B cell (primary cell): ENCODE measurements around the gene GPR62. TPM values are rescaled to one million over a fixed set of nuclear protein-coding genes. Genes with fewer than 3 reads are reported as not detected.

Experiments
- ATAC-seq: fragments of 200-7000 bp; cut with Tn5 transposase; one replicate; pipeline ENCODE4 v1.10.0; 2021; ENCODE audit warnings: low read depth, mild to moderate bottlenecking, moderate number of reproducible peaks, moderate library complexity
- CTCF ChIA-PET: fragments of 350-600 bp; sonication (Branson Sonifier 250); formaldehyde crosslinking; loops from one replicate; lab custom pipeline; 2021; ENCODE audit warnings: antibody characterized with exemption, inconsistent platforms; lab: Charles Lee
- POLR2A ChIA-PET: fragments of 350-600 bp; sonication (Branson Sonifier 250); formaldehyde crosslinking; loops from one replicate; lab custom pipeline; 2021; ENCODE audit warnings: antibody characterized with exemption; lab: Charles Lee
- DNase-seq: peaks from one replicate; pipeline ENCODE4 v3.0.0; 2013
- H2AFZ ChIP-seq: 2 replicates; pipeline ENCODE4 v1.6.1; 2012; ENCODE audit warnings: mild to moderate bottlenecking, low read depth, low read length; ENCODE audit not compliant: insufficient read depth, poor library complexity, severe bottlenecking
- H3K27ac ChIP-seq, 2 donors: 1 replicate in 1 of 2; 2 replicates in 1 of 2; pipeline ENCODE4 v1.5.1; 2012 to 2013; ENCODE audit warnings: low read length in 2 of 2, mild to moderate bottlenecking in 2 of 2, moderate library complexity in 1 of 2
- H3K27me3 ChIP-seq, 4 experiments: fragments of 200-600 bp in 1 of 4; sonication (generic) in 1 of 4; replicated peaks in 1 of 4; 1 replicate in 2 of 4; 2 replicates in 2 of 4; pipeline versions ENCODE4 v1.6.1 to v1.7.0; 2013 to 2016; ENCODE audit warnings: low read length in 3 of 4, mild to moderate bottlenecking in 2 of 4, mixed read lengths in 1 of 4, moderate library complexity in 1 of 4; ENCODE audit not compliant: insufficient read depth in 4 of 4, control insufficient read depth in 3 of 4; ENCODE audit errors: control extremely low read depth in 1 of 4
- H3K36me3 ChIP-seq, 2 experiments: replicated peaks in 1 of 2; 1 replicate in 1 of 2; 2 replicates in 1 of 2; pipeline versions ENCODE4 v1.6.1 to v1.7.1; 2013; ENCODE audit warnings: low read length in 1 of 2; ENCODE audit not compliant: insufficient read depth in 2 of 2, control insufficient read depth in 1 of 2; ENCODE audit errors: control extremely low read depth in 1 of 2, extremely low read depth in 1 of 2
- H3K4me1 ChIP-seq, 2 donors: fragments of 200-600 bp in 1 of 2; sonication (generic) in 1 of 2; 1 replicate in 1 of 2; 2 replicates in 1 of 2; pipeline versions ENCODE4 v1.5.1 to v1.6.1; 2013 to 2017; ENCODE audit warnings: low read length in 2 of 2; ENCODE audit not compliant: control insufficient read depth in 2 of 2, insufficient read depth in 2 of 2
- H3K4me2 ChIP-seq: replicated peaks from 2 replicates; pipeline ENCODE3; 2012; ENCODE audit warnings: mild to moderate bottlenecking, low read depth, low read length; ENCODE audit not compliant: poor library complexity, severe bottlenecking
- H3K4me3 ChIP-seq, 5 experiments: fragments of 200-600 bp in 1 of 5; sonication (generic) in 1 of 5; 1 replicate in 3 of 5; 2 replicates in 2 of 5; pipeline versions ENCODE4 v1.5.1 to v1.7.0; 2011 to 2016; ENCODE audit warnings: low read length in 4 of 5, mild to moderate bottlenecking in 4 of 5, low read depth in 2 of 5, control low read depth in 1 of 5, moderate library complexity in 1 of 5; ENCODE audit not compliant: insufficient read depth in 1 of 5; ENCODE audit errors: control extremely low read depth in 1 of 5, extremely low read depth in 1 of 5
- H3K79me2 ChIP-seq: fragments of 200-600 bp; sonication (generic); one replicate; pipeline ENCODE4 v1.6.0; 2016; ENCODE audit warnings: low read length; ENCODE audit not compliant: control insufficient read depth, insufficient read depth
- H3K9ac ChIP-seq: fragments of 200-600 bp; sonication (generic); 2 replicates; pipeline ENCODE4 v1.6.1; 2017; ENCODE audit warnings: mild to moderate bottlenecking, low read length, moderate library complexity
- H3K9me3 ChIP-seq, 3 donors: one replicate each; pipeline versions ENCODE4 v1.6.1 to v1.7.1; 2013; ENCODE audit warnings: low read length in 2 of 3; ENCODE audit not compliant: control insufficient read depth in 2 of 3, insufficient read depth in 1 of 3; ENCODE audit errors: control extremely low read depth in 1 of 3
- H4K20me1 ChIP-seq: 2 replicates; pipeline ENCODE4 v1.6.0; 2012; ENCODE audit warnings: mild to moderate bottlenecking, low read length; ENCODE audit not compliant: insufficient read depth, control insufficient read depth, poor library complexity, severe bottlenecking
- H3K27ac Mint-ChIP-seq: one replicate; pipeline ENCODE4 v1.8.0; 2021; ENCODE audit warnings: mixed read lengths
- H3K27me3 Mint-ChIP-seq: one replicate; pipeline ENCODE4 v1.8.0; 2021; ENCODE audit warnings: mixed read lengths
- H3K4me1 Mint-ChIP-seq: one replicate; pipeline ENCODE4 v1.8.0; 2021; ENCODE audit warnings: mixed read lengths
- H3K4me3 Mint-ChIP-seq: one replicate; pipeline ENCODE4 v1.8.0; 2021; ENCODE audit warnings: mixed read lengths
- H3K9me3 Mint-ChIP-seq: one replicate; pipeline ENCODE4 v1.8.0; 2022; ENCODE audit warnings: mixed read lengths; ENCODE audit not compliant: insufficient read depth
- EZH2 ChIP-seq: IDR thresholded peaks from 2 replicates; pipeline ENCODE4 v1.6.1; 2012; ENCODE audit warnings: borderline replicate concordance, low read depth, mild to moderate bottlenecking, moderate library complexity, low read length; ENCODE audit not compliant: insufficient read depth, poor library complexity, severe bottlenecking
- WGBS: methylation state at CpG from one replicate; pipeline ENCODE4 v1.1.5; 2013; ENCODE audit warnings: missing lambda C conversion rate; ENCODE audit not compliant: insufficient coverage; 5-methylcytosine and 5-hydroxymethylcytosine counted together
- intact Hi-C: fragments of 100-400 bp; cut with micrococcal nuclease; formaldehyde crosslinking; loops from one replicate; pipeline ENCODE4 v1.10.0; 2022
- polyA plus RNA-seq: library from polyadenylated mRNA; depleted of rRNA; stranded (reverse); fragments of >200 nt; gene quantifications from 2 replicates; pipeline ENCODE4 v1.2.3, GENCODE V29; 2012
- total RNA-seq, 2 donors: library from RNA; stranded (reverse); fragments of 120-200 nt in 1 of 2; gene quantifications; 1 replicate in 1 of 2; 2 replicates in 1 of 2; pipeline versions ENCODE4 v1.2.3 to v1.2.4, GENCODE V29; 2013 to 2022
- TF ChIP-seq, protein P1 (sequence below): fragments of 200-600 bp; IDR thresholded peaks from one replicate; pipeline ENCODE4 v1.8.0; 2022; ENCODE audit warnings: antibody characterized with exemption, mild to moderate bottlenecking

GPR62 gene
- total and polyA plus RNA-seq, 2 donors (not counting 1 experiment from before 2014, with no cell fraction given): not detected

DNA sequence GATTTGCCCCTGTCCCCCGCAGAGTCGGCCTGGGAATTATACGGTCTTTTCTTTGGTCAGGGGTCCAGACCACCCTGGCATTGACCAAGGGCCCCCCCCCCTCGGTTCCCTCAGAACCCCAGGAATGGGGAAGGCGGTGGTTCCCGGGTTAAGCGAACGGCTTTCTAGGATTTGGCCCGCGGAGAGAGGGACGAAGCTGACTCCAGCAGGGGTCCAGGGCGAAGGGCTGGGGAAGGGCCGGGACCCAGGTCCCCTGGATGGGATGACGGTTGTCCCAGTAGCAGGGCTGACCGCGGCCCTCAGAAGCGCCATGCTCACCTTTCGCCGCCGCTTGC is 13.8 kb upstream of the GPR62 start:
- TF ChIP-seq EZH2: no peak
- TF ChIP-seq, protein P1, sequence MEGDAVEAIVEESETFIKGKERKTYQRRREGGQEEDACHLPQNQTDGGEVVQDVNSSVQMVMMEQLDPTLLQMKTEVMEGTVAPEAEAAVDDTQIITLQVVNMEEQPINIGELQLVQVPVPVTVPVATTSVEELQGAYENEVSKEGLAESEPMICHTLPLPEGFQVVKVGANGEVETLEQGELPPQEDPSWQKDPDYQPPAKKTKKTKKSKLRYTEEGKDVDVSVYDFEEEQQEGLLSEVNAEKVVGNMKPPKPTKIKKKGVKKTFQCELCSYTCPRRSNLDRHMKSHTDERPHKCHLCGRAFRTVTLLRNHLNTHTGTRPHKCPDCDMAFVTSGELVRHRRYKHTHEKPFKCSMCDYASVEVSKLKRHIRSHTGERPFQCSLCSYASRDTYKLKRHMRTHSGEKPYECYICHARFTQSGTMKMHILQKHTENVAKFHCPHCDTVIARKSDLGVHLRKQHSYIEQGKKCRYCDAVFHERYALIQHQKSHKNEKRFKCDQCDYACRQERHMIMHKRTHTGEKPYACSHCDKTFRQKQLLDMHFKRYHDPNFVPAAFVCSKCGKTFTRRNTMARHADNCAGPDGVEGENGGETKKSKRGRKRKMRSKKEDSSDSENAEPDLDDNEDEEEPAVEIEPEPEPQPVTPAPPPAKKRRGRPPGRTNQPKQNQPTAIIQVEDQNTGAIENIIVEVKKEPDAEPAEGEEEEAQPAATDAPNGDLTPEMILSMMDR: no peak
- H3K9ac ChIP-seq: peak overlapping the region; percentile 79

More for the DNA sequence above, 13.8 kb upstream of the GPR62 start:
- Histone ChIP-seq H3K27ac (peak overlapping the region in 1 of 2 donors; percentile 74), H2AFZ (peak overlapping the region; percentile 83), H3K4me2 (peak overlapping the region; percentile 96), H3K27me3 (no peaks in the 10 kb centered on the region), H3K4me1 (peaks cover 22 to 26% of the 10 kb centered on the region in 2 donors), H4K20me1 (no peaks in the 10 kb centered on the region), H3K79me2 (peaks cover 21% of the 10 kb centered on the region), H3K9me3 (no peaks in the 10 kb centered on the region), H3K36me3 (peaks cover 0 to 31% of the 10 kb centered on the region in 2 experiments), H3K4me3 (peak overlapping the region; percentile 36 to 90 (median 88))
- under 1% methylated on average over 20 of the region's 20 CpGs for WGBS
- no peak overlapping the region for H3K27ac Mint-ChIP-seq
- ATAC-seq (no peak), DNase-seq (no peak)
- peak overlapping the region; percentile 95 for H3K4me3 Mint-ChIP-seq
- POLR2A ChIA-PET: interaction anchor here (0.6 to 2.5 kb wide), 5 partner anchors 29 to 556 kb away, joined by 3 to 13 read pairs (median 6); partner anchors contain the start of genes ABHD14A, ABHD14B, MANF and RPL29
- CTCF ChIA-PET: interaction anchor here (0.7 to 3.4 kb wide), 9 partner anchors 11 to 181 kb away, joined by 3 to 45 read pairs (median 6); partner anchors contain the start of genes ABHD14A, ABHD14B, ACY1 and PCBP4
- H3K27me3 Mint-ChIP-seq: no peaks in the 10 kb centered on the region
- no peaks in the 10 kb centered on the region for H3K9me3 Mint-ChIP-seq
- intact Hi-C loops: loop anchor here (5.0 kb wide), 2 partner anchors 259 to 554 kb away; partner anchors contain the start of gene MANF
- peaks cover 36% of the 10 kb centered on the region for H3K4me1 Mint-ChIP-seq
